Endothelial cell of umbilical vein (primary cell): Measurements from ENCODE around the gene GOLGA1. TPM values are rescaled to one million over a fixed set of nuclear protein-coding genes. Genes with fewer than 3 reads are reported as not detected.

Source experiments
- BruUV-seq: library from RNA; stranded (reverse); fragments of 400-500 nt; replicated peaks from 2 replicates; lab custom pipeline; 2021; lab: Mats Ljungman, UMichigan
- CTCF ChIA-PET: fragments of 300-600, 350-600 bp; sonication (Branson Sonifier 250); formaldehyde crosslinking; loops from one replicate; lab custom pipeline; 2021; ENCODE audit warnings: antibody characterized with exemption, inconsistent platforms; lab: Charles Lee
- POLR2A ChIA-PET: fragments of 300-600, 350-600 bp; sonication (Branson Sonifier 250); formaldehyde crosslinking; loops from one replicate; lab custom pipeline; 2021; ENCODE audit warnings: antibody characterized with exemption, inconsistent platforms; lab: Charles Lee
- DNase-seq: peaks from one replicate; pipeline ENCODE4 v3.0.0-alpha.2; 2011; ENCODE audit warnings: low read depth, low spot score
- FAIRE-seq: peaks from 2 replicates; lab custom pipeline; 2011; peaks lifted over from hg19 to GRCh38; lab: Jason Lieb, UNC
- H2AFZ ChIP-seq: 2 replicates; pipeline ENCODE4 v1.6.0; 2012; ENCODE audit warnings: low read depth, low read length, control low read depth, inconsistent platforms
- H3K27ac ChIP-seq: 2 replicates; pipeline ENCODE4 v1.5.1; 2011; ENCODE audit warnings: low read depth, mild to moderate bottlenecking, control low read depth, low read length, moderate library complexity; ENCODE audit not compliant: insufficient read depth
- H3K27me3 ChIP-seq, 2 experiments: 2 replicates each; pipeline versions ENCODE4 v1.6.0 to v1.6.1; 2011; ENCODE audit warnings: low read length in 2 of 2, mixed read lengths in 1 of 2; ENCODE audit not compliant: control insufficient read depth in 2 of 2, insufficient read depth in 2 of 2
- H3K36me3 ChIP-seq, 2 experiments: 2 replicates in 1 of 2; 3 replicates in 1 of 2; pipeline ENCODE4 v1.5.1; 2011; ENCODE audit warnings: low read length in 2 of 2, mild to moderate bottlenecking in 1 of 2, moderate library complexity in 1 of 2; ENCODE audit not compliant: control insufficient read depth in 2 of 2, insufficient read depth in 2 of 2; ENCODE audit errors: extremely low read depth in 1 of 2
- H3K4me1 ChIP-seq: 3 replicates; pipeline ENCODE4 v1.5.1; 2011; ENCODE audit warnings: mild to moderate bottlenecking, low read length; ENCODE audit not compliant: control insufficient read depth, insufficient read depth; ENCODE audit errors: extremely low read depth
- H3K4me2 ChIP-seq: 2 replicates; pipeline ENCODE4 v1.6.1; 2011; ENCODE audit warnings: low read length, control low read depth, mixed read lengths; ENCODE audit not compliant: insufficient read depth
- H3K4me3 ChIP-seq, 3 experiments: fragments of 200-600 bp in 1 of 3; sonication (generic), shearing (Covaris generic) in 1 of 3; replicated peaks in 1 of 3; 2 replicates each; pipeline ENCODE4 v1.5.1; 2011 to 2016; ENCODE audit warnings: control low read depth in 3 of 3, low read length in 3 of 3, mild to moderate bottlenecking in 2 of 3, inconsistent platforms in 1 of 3, low read depth in 1 of 3, moderate library complexity in 1 of 3; ENCODE audit not compliant: insufficient read depth in 1 of 3
- H3K79me2 ChIP-seq: 2 replicates; pipeline ENCODE4 v1.6.0; 2012; ENCODE audit warnings: low read length, inconsistent platforms; ENCODE audit not compliant: control insufficient read depth, insufficient read depth
- H3K9ac ChIP-seq: replicated peaks from 2 replicates; pipeline ENCODE3; 2011; ENCODE audit warnings: low read length, control low read depth; ENCODE audit not compliant: insufficient read depth; ENCODE audit errors: extremely low read depth
- H3K9me1 ChIP-seq: replicated peaks from 3 replicates; pipeline ENCODE4 v1.6.0; 2011; ENCODE audit warnings: mild to moderate bottlenecking, low read length; ENCODE audit not compliant: control insufficient read depth, insufficient read depth; ENCODE audit errors: extremely low read depth
- H3K9me3 ChIP-seq: replicated peaks from 2 replicates; pipeline ENCODE4 v1.5.1; 2012; ENCODE audit warnings: low read length, inconsistent platforms; ENCODE audit not compliant: control insufficient read depth, insufficient read depth
- H4K20me1 ChIP-seq: replicated peaks from 2 replicates; pipeline ENCODE3; 2011; ENCODE audit warnings: mild to moderate bottlenecking, low read length; ENCODE audit not compliant: control insufficient read depth, insufficient read depth; ENCODE audit errors: extremely low read depth
- POLR2A ChIP-seq: IDR thresholded peaks from 2 replicates; pipeline ENCODE4 v1.6.1; 2012; ENCODE audit warnings: low read depth, mild to moderate bottlenecking, control low read depth, low read length
- dilution Hi-C: fragments of 300-500 bp; cut with MboI; formaldehyde crosslinking; loops from one replicate; pipeline ENCODE4 v1.15.0; 2019; ENCODE audit warnings: low sequenced_read_pairs; ENCODE audit not compliant: extremely low pct_ligation_motif_present
- intact Hi-C: fragments of 100-400 bp; cut with micrococcal nuclease; formaldehyde crosslinking; loops from one replicate; pipeline ENCODE4 v1.10.0; 2022
- polyA plus RNA-seq, 4 experiments: library from polyadenylated mRNA; depleted of rRNA in 3 of 4; stranded (reverse) in 3 of 4; unstranded in 1 of 4; fragments of >200 nt; gene quantifications; 2 replicates each; pipeline versions ENCODE4 v1.2.1 to v1.2.3, GENCODE V29; 2011 to 2012; ENCODE audit warnings: missing spikeins in 1 of 4
- total RNA-seq: library from RNA; stranded (reverse); gene quantifications from 2 replicates; pipeline ENCODE4 v1.2.3, GENCODE V29; 2021
- TF ChIP-seq, protein P1 (sequence below), 2 donors: IDR thresholded peaks; 1 replicate in 1 of 2; 2 replicates in 1 of 2; pipeline ENCODE4 v1.5.1; 2011; ENCODE audit warnings: low read length in 2 of 2, mild to moderate bottlenecking in 2 of 2, moderate library complexity in 2 of 2, control low read depth in 1 of 2, inconsistent platforms in 1 of 2, low read depth in 1 of 2; ENCODE audit not compliant: insufficient read depth in 1 of 2; ENCODE audit errors: extremely low read depth in 1 of 2

The GOLGA1 gene
- total and polyA plus RNA-seq, 2 donors (not counting 3 experiments of a cell fraction or from before 2014, with no cell fraction given) = 13.1 to 19.9 TPM

DNA sequence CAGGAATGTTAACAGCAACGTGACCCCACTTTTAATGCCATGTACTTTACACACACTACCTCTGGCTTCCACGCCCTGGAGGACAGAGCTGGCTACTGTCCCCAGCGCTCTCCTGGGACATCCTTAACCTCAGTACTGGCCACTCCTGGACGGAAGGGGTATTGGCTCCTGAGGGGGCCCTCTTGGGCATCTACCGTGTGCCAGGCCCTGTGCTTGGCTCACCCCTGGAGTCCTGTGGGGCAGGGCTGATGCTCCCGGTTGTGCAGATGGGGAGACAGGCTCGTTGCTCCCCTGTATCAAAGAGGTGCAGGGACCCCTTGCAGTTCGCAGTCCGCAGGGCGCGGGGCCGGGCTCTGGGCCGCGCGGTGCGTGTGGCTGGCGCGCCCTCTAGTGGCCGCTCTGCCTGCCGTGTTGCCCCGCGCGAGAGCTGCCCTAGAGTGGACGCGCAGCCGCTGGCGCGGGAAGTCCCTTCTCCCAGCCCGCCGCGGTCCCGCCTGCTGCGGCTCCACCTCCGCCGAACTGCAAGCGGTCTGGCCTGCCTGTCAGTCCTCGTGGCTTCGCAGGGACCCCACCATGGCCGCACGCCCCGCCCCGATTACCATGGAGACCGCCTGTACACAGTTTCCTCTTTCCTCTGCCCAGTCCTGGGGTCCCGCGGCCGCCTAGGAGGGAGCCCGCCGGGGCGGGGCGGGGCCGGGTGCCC lies 87.9 kb downstream of the GOLGA1 start, which contains the start of gene WDR38:
Gene WDR38, plus strand, starts transcription at position 632 of the 703 bp plus-strand sequence. CDS start 72 bp downstream, outside the sequence.
- H3K9ac ChIP-seq = peak within 1 kb of the TSS; percentile 22
- H3K4me3 ChIP-seq = peak within 1 kb of the TSS; percentile 2 to 38 (median 32)
- intact Hi-C loops = loop anchor here (1.0 kb wide), 6 partner anchors 41 to 521 kb away; partner anchors contain the start of gene SCAI
- dilution Hi-C loops = no loop called here
- peak; percentile 76 for FAIRE-seq
- peaks cover 2 to 14% of the 10 kb centered on the region in 2 experiments for H3K36me3 ChIP-seq
- H3K4me1 ChIP-seq = peaks cover 3% of the 10 kb centered on the region
- H2AFZ ChIP-seq = peak within 1 kb of the TSS; percentile 71
- H3K27ac ChIP-seq = no peak within 1 kb of the TSS
- H3K27me3 ChIP-seq = peaks cover 0 to 2% of the 10 kb centered on the region in 2 experiments
- no peaks in the 10 kb centered on the region for H3K9me3 ChIP-seq
- POLR2A ChIA-PET = interaction anchor here (1.2 to 1.7 kb wide), 4 partner anchors 8 to 81 kb away, joined by 3 to 5 read pairs (median 4); partner anchors contain the start of genes ARPC5L and RPL35
- DNase-seq = peak; percentile 65
- peak within 1 kb of the TSS; percentile 33 for H3K4me2 ChIP-seq
- BruUV-seq = no TSS peak
- TF ChIP-seq, protein P1, sequence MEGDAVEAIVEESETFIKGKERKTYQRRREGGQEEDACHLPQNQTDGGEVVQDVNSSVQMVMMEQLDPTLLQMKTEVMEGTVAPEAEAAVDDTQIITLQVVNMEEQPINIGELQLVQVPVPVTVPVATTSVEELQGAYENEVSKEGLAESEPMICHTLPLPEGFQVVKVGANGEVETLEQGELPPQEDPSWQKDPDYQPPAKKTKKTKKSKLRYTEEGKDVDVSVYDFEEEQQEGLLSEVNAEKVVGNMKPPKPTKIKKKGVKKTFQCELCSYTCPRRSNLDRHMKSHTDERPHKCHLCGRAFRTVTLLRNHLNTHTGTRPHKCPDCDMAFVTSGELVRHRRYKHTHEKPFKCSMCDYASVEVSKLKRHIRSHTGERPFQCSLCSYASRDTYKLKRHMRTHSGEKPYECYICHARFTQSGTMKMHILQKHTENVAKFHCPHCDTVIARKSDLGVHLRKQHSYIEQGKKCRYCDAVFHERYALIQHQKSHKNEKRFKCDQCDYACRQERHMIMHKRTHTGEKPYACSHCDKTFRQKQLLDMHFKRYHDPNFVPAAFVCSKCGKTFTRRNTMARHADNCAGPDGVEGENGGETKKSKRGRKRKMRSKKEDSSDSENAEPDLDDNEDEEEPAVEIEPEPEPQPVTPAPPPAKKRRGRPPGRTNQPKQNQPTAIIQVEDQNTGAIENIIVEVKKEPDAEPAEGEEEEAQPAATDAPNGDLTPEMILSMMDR (IDR thresholded peaks at IDR 0.05; ENCODE audit: extremely low read depth in 1 of 2, insufficient read depth in 1 of 2, low read depth in 1 of 2, low read length in 2 of 2) = peak; percentile 80 to 94
- no peak for TF ChIP-seq POLR2A
- no peaks in the 10 kb centered on the region for H3K9me1 ChIP-seq
- no peaks in the 10 kb centered on the region for H4K20me1 ChIP-seq
- no peaks in the 10 kb centered on the region for H3K79me2 ChIP-seq
- CTCF ChIA-PET = interaction anchor here (0.5 to 15.1 kb wide), 50 partner anchors 9 to 525 kb away, joined by 3 to 967 read pairs (median 5); partner anchors contain the start of genes ARPC5L, NR6A1, OLFML2A and RPL35
